Measurements from ENCODE around the gene RNF113B. TPM values are rescaled to one million over a fixed set of nuclear protein-coding genes. Genes with fewer than 3 reads are reported as not detected.

RNF113B gene
- total and polyA plus RNA-seq, 2 experiments from 2014 or later: 0.19 TPM; not detected in 1

- Histone ChIP-seq H3K9me2 (ENCODE audit: insufficient read depth) (no peaks in the 10 kb centered on the region), H3K4me1 (ENCODE audit: insufficient read depth) (peaks cover 22% of the 10 kb centered on the region), H3K27ac (ENCODE audit: low read depth) (no peak overlapping the region), H3K4me2 (no peak overlapping the region), H3K4me3 (no peak overlapping the region), H3K36me3 (ENCODE audit: insufficient read depth) (no peaks in the 10 kb centered on the region), H2AFZ (no peak overlapping the region), H3K79me2 (replicated peaks; ENCODE audit: insufficient read depth) (peaks cover 92% of the 10 kb centered on the region), H3F3A (replicated peaks; ENCODE audit: low read depth) (no peaks in the 10 kb centered on the region), H3K27me3 (ENCODE audit: insufficient read depth) (no peaks in the 10 kb centered on the region), H4K20me1 (replicated peaks; ENCODE audit: insufficient read depth) (peaks cover 8% of the 10 kb centered on the region; the same call in 1 of the 2 replicates)
- no peak for DNase-seq (ENCODE audit: low spot score)
- Mint-ChIP-seq H3K4me1 (peaks cover 21% of the 10 kb centered on the region), H3K27me3 (ENCODE audit: insufficient read depth, low read depth, poor library complexity) (peaks cover 3% of the 10 kb centered on the region), H3K27ac (no peak overlapping the region), H3K4me3 (no peak overlapping the region), H3K36me3 (ENCODE audit: low read depth) (peaks cover 11% of the 10 kb centered on the region; the same call in 2 of the 3 replicates), H3K9me3 (no peaks in the 10 kb centered on the region)
- no peak for TF ChIP-seq EZH2 (IDR thresholded peaks at IDR 0.05; ENCODE audit: low read depth, unreplicated experiment)
- no peak for TF ChIP-seq ZNF462 (CRISPR knock-in tag; IDR thresholded peaks at IDR 0.05)
- TF ChIP-seq, protein P1, sequence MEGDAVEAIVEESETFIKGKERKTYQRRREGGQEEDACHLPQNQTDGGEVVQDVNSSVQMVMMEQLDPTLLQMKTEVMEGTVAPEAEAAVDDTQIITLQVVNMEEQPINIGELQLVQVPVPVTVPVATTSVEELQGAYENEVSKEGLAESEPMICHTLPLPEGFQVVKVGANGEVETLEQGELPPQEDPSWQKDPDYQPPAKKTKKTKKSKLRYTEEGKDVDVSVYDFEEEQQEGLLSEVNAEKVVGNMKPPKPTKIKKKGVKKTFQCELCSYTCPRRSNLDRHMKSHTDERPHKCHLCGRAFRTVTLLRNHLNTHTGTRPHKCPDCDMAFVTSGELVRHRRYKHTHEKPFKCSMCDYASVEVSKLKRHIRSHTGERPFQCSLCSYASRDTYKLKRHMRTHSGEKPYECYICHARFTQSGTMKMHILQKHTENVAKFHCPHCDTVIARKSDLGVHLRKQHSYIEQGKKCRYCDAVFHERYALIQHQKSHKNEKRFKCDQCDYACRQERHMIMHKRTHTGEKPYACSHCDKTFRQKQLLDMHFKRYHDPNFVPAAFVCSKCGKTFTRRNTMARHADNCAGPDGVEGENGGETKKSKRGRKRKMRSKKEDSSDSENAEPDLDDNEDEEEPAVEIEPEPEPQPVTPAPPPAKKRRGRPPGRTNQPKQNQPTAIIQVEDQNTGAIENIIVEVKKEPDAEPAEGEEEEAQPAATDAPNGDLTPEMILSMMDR (conservative IDR thresholded peaks at IDR 0.05; ENCODE audit: low read depth in 2 of 2): no peak
- TF ChIP-seq STAT1 (IDR thresholded peaks at IDR 0.05; ENCODE audit: unreplicated experiment): no peak
- no peak for TF ChIP-seq POLR2AphosphoS5 (IDR thresholded peaks at IDR 0.05; ENCODE audit: low read depth)
- TF ChIP-seq JUNB (IDR thresholded peaks at IDR 0.05; ENCODE audit: unreplicated experiment): no peak
- no peak for TF ChIP-seq ZNF331 (CRISPR knock-in tag; IDR thresholded peaks at IDR 0.05; ENCODE audit: low read depth)
- ATAC-seq: no peak
Observed at GRCh38 chr13:98155475-98156109, 21.5 kb downstream of the RNF113B start.
